GM21576 (cell line): Measurements from ENCODE around the gene WWOX.

Experiments used
- ATAC-seq: cut with Tn5 transposase; IDR thresholded peaks from one replicate; pipeline ENCODE4 v1.9.1; 2021; ENCODE audit warnings: mild to moderate bottlenecking, moderate library complexity; ENCODE audit not compliant: unreplicated experiment

WWOX gene

DNA sequence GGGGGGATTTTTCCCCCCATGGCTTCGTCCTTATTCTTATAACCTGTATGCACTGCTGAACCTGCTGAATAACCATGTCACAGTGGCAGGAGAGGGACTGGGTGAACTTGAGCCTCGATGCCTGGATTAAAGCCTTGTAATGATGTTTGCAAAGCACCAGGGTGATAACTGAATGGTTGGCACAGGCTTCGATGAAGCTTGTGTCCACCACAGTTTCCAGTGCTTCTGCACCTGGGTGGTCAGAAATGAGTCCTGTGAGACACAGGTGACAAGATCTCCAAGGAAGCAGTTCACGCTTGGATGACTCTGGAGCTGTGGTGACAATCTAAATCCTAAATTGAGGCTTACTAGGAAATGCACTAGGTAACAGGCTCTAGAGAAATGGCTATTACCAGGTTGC, 771.8 kb downstream of the WWOX start:
- no peak for ATAC-seq

GRCh38 chr16:78876671-78877070, 777.2 kb downstream of the WWOX start:
- no peak for ATAC-seq

DNA sequence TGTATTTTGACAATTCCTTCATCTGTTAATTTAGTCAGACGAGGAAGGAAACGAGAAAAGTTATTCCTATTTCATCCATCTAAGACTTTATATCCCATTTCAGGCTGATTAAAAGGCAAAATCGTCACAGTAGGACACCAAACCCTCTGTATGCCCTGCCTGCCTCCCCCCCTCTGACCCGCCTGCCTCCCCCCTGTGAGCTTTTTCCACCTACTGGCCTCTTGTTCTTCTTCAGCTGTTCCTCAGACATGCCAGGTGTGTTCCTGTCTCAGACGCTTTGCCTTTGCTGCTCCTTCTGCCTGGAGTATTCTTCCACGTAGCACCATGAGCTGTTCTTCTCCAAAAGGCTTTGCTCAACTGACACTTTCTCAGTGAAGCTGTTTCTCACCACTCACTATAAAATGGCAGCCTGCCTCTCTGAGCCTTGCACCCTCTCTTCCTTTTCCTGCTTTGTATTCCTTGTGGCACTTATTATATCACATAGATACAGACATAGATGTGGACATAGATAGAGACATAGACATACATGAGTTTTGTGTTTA, 777.7 kb downstream of the WWOX start:
- no peak for ATAC-seq

DNA sequence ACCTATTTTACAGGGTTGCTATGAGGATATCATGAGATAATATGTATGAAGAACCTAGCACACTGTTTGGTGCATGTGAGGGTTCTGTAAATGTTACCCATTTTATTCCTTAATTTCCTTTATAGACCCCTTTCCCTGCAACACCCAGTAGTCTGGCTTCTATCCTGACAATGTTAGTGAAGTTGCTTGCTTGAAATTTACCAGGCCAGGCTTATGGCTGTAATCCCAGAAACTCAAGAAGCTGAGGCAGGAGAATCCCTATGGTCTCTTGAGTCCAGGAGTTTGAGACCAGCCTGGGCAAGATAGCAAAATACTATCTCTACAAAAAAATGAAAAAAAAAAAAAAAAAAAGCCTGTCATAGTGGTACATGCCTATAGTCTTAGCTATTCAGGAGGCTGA, 779.1 kb downstream of the WWOX start:
- ATAC-seq, result no peak

- no peak for ATAC-seq
Observed at GRCh38 chr16:78879011-78879410, 779.6 kb downstream of the WWOX start.

GRCh38 chr16:78882150-78882549, 782.7 kb downstream of the WWOX start:
- no peak for ATAC-seq

- no peak for ATAC-seq
Observed at GRCh38 chr16:78882751-78883150, 783.3 kb downstream of the WWOX start.

DNA sequence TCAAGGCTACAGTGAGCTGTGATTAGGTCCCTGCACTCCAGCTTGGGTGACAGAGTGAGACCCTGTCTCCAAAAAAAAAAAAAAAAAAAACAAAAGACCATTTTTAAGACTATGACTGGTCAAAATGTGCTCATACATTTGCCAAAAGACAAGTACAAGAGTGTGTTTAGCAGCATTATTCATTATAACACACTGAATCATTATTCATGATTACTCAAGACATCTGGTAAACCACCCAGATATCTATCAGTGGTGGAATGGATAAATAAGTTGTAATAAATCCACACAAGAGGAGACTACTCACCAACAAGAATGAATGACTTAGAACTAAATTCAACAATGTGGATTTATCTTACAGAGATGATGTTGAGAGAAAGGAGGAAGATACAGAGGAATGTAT, 784.8 kb downstream of the WWOX start:
- ATAC-seq, result no peak

- no peak for ATAC-seq
Observed at GRCh38 chr16:78889346-78889745, 789.9 kb downstream of the WWOX start.

- no peak for ATAC-seq
Observed at GRCh38 chr16:78890373-78890895, 791.0 kb downstream of the WWOX start.

DNA sequence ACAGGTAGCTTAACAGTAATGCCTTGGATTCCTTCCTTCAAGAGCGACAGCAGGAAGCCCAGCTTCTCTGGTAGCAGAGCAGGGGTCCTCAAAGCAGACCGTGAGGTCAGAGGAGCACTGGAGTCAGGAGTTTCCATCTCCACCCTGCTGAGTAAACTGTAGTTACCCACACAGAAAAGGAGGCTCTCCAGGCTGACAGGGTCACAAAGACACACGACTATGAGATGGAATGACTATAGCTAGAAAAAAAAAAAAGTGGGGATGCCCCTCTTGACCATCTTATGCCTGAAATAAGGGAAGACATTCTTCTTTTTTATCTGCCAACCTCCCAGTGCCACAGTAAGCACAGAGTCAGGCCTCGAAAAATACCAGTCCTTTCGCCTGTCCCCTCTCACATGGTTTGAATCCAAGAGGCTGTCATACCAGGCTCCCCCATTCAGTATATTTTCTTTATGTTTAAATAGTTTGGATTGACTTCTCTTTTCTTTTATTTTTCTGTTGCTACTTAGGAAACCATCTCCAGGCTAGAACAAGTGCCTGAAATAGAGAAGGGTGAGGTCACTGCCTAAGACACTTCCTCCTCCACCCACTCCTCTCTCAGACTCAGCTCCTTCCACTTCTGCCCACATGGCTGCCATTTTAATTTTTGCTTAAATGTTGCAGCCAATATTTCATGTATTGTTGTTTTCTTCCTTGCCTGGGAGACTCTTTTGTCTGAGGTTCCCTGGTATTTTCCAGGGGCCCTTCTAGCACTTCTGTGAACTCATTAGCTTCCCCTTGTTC, 793.7 kb downstream of the WWOX start:
- no peak for ATAC-seq

DNA sequence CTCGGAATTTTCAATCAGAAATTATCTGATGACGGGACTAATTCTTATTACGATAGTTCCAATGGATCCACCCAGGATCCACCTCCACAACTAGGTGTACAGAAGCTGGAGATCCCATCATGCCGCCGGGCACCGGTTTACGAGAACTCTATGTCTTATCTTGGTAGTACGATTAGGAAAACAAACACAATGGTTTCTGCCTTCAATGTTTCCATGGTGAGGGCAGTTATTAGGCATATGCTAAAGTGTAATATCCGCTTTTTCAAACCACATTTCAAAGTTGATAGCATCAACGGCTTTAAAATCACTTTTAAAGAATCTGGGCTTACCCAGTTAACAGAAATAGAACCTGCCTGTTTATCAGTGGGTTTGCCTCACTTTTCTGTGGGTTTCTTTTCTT, 795.4 kb downstream of the WWOX start:
- ATAC-seq, result no peak

GRCh38 chr16:78895681-78896080, 796.2 kb downstream of the WWOX start:
- ATAC-seq, result no peak

GRCh38 chr16:78896280-78896679, 796.8 kb downstream of the WWOX start:
- ATAC-seq, result no peak

DNA sequence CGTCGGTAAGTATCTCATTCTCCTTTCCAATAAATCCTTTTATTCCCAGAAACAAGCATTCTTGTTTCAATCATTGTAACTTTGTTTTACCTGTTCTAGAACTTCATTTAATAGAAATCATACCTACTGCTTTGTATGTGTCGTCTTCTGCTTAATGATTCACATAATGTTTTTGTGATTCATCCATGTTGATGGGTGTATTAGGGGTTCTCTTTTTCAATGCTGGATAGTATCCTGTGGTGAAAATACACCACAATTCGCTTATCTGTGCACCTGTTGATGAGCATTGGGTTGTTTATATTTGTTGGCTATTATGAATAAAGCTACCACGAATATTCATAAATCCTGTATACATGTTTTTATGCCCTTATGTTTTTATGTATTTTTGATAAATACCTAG, 797.8 kb downstream of the WWOX start:
- ATAC-seq, result no peak

DNA sequence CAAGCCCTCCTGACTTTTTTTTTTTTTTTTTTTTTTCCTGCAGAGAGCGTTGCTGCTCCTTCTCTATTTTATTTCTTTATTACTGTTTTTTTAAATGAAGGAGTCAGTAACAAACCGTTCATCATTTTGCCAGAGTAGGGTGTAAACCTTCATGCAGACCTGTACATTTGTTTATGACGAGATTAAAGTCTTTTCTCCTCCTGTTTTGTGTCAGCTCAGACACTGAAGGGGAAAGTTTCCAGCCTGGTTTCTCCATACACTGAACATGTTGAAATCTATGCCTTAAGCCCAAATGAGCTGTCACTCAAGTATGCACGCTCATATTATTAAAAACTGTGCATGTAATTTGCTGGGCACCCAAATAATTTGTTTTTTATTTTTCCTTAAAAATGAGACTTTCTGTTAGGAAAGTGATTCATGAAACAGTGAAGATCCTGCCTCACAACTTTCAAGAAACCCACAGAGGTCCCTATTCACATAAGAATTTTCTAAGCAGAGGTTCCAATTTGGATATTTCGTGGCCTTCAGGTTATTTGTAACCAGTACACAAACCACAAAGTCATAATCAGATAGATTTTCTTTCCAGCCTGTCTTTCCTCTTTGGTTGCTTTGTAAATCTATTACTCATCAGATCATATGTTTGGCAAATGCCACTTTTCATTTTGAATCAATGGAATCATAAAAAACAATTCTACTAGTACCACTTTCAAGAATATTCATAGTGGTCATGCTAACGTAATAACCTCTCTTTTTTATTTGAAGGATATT, 800.8 kb downstream of the WWOX start:
- ATAC-seq, result no peak

GRCh38 chr16:78900966-78901365, 801.5 kb downstream of the WWOX start:
- no peak for ATAC-seq

DNA sequence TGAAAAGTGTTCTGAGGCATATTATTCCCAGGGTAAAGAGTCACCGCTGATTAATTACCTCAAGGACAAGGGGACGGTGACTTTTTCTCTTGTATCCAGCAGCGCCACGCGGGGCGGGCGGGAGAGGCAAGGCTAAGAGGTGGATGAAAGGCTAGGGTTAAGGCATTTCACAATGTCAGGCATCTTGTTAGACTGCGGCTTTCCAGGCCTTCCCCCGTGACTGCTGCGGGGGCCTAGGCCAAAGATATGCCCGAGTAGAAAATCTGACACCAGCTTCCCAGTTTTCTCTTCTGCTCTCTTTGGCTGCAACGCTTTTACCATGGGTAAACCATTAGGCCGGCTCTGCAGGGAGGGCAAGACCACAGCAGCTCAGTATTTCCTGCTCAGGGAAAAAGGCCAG, 802.9 kb downstream of the WWOX start:
- ATAC-seq, result no peak

GRCh38 chr16:78903237-78903636, 803.8 kb downstream of the WWOX start:
- ATAC-seq, result no peak

DNA sequence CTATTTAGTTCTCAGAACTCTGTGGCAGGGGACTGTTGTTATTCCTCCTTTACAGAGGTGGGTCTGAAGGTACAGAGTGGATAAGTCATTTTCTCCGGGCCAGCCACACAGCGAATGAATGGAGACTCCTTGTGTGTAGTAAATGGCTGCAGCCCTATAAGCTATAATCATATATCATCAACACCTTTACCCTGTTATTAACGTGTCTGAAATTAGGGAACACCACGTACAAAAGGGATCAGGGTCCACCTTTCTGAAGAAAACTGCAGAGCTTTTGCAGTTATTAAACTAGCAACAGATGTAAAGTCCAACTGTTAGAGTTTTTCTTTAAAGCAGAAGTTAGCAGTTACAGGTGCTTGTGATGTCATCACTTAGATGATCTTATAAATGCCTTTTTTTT, 804.4 kb downstream of the WWOX start:
- ATAC-seq, result no peak

- ATAC-seq, result no peak
Observed at GRCh38 chr16:78906135-78906534, 806.7 kb downstream of the WWOX start.

DNA sequence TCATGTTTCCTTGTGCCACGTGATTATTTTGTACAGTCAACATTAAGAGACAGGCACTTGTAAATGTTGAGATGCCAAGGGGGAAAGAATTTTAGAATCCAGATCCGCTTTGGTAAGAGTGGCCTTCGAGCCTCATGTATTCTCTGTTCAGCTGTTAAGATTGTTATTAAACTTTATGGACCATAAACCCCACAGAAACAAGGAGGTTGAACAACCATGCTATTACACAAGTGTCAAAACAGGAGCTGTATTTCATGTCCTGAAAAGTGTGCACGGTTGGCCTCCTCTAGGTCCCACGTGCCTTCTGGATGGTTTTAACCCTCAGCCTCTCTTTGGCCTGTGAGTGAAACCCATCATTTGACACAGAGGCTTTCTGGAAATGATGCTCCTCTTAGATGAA, 809.8 kb downstream of the WWOX start:
- ATAC-seq, result no peak
